Right lobe of liver (tissue), 4 donors: ENCODE results near the gene RALGAPA2.

Experiments used
- POLR2A ChIP-seq: fragments of 450-650 bp; IDR thresholded peaks from one replicate; pipeline ENCODE4 v1.6.1; 2017; ENCODE audit warnings: antibody characterized with exemption, mild to moderate bottlenecking
- TF ChIP-seq, protein P1 (sequence below), 4 donors: fragments of 200-600 bp in 3 of 4; fragments of 450-650 bp in 1 of 4; IDR thresholded peaks; one replicate each; pipeline versions ENCODE4 v1.5.1 to v1.8.0; 2016 to 2022; ENCODE audit warnings: antibody characterized with exemption in 4 of 4, mild to moderate bottlenecking in 2 of 4
- donor health status: DM: no; HTN: no; CAD: no.
- donor health status: DM: no; HTN: no; CAD: no.
- donor health status: DM: no; HTN: yes; CAD: no.

DNA sequence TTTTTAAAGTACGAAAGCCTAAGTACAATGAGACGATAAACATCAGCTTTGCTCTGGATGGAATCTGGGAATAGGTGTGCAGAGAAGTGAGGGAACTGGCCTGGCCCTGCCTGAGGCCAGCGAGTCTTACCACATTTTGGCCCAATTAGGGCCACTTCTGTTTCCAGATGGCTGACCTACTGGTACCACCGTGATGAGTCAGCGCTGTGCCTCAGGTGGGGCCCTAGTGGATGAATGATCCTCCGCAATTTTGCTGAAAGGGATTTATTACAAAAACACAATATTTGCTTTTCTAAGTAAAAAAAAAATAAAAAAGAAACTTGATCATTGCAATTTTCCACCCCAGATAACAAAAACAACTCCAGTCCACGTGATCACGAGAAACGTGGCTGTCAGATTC lies 322.1 kb downstream of the RALGAPA2 start:
- TF ChIP-seq, protein P1, sequence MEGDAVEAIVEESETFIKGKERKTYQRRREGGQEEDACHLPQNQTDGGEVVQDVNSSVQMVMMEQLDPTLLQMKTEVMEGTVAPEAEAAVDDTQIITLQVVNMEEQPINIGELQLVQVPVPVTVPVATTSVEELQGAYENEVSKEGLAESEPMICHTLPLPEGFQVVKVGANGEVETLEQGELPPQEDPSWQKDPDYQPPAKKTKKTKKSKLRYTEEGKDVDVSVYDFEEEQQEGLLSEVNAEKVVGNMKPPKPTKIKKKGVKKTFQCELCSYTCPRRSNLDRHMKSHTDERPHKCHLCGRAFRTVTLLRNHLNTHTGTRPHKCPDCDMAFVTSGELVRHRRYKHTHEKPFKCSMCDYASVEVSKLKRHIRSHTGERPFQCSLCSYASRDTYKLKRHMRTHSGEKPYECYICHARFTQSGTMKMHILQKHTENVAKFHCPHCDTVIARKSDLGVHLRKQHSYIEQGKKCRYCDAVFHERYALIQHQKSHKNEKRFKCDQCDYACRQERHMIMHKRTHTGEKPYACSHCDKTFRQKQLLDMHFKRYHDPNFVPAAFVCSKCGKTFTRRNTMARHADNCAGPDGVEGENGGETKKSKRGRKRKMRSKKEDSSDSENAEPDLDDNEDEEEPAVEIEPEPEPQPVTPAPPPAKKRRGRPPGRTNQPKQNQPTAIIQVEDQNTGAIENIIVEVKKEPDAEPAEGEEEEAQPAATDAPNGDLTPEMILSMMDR (IDR thresholded peaks at IDR 0.05) = no peak
- no peak for TF ChIP-seq POLR2A
